ENCODE results near the gene RAB11FIP4. TPM values are rescaled to one million over a fixed set of nuclear protein-coding genes. Genes with fewer than 3 reads are reported as not detected.

Gene RAB11FIP4
- total RNA-seq, 1 donor: 0.09 TPM

DNA sequence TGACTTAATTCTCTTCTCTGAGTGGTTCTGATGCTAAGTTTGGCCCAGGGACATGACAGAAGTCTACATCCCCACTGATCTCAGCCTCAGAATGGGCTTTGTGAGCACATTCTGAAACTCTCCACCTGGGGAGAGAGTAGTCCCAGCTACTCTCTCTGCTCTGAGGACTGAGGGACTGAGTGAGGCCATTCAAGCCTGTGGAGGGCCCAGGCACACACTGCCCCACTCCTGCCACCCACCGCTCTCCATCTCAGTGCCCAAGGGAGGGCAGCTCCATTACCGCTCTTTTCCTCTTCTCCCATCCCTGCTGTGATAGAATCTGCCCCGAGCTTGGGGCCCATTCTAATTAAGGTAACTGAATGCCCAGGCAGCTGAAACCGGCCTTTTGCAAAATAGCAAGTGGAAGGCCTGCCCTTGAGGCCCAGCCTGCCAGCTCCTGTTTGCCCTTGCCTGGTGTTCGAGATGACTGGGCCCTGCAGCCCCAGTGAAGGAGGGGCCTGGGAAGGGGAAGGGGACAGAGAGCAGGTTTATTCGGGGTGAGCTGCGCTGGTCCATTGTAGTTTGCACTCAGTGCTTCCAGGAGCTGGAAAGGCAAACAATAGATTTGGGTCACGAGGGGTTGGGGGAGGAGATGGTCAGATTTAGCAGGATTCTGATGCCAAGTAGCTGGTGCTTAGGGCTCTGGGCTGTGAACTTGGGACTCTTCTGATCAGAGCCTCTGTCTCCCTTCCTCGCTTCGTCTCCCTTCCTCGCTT lies 76.2 kb downstream of the RAB11FIP4 start:
- TF ChIP-seq, protein P1, sequence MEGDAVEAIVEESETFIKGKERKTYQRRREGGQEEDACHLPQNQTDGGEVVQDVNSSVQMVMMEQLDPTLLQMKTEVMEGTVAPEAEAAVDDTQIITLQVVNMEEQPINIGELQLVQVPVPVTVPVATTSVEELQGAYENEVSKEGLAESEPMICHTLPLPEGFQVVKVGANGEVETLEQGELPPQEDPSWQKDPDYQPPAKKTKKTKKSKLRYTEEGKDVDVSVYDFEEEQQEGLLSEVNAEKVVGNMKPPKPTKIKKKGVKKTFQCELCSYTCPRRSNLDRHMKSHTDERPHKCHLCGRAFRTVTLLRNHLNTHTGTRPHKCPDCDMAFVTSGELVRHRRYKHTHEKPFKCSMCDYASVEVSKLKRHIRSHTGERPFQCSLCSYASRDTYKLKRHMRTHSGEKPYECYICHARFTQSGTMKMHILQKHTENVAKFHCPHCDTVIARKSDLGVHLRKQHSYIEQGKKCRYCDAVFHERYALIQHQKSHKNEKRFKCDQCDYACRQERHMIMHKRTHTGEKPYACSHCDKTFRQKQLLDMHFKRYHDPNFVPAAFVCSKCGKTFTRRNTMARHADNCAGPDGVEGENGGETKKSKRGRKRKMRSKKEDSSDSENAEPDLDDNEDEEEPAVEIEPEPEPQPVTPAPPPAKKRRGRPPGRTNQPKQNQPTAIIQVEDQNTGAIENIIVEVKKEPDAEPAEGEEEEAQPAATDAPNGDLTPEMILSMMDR (IDR thresholded peaks at IDR 0.05; ENCODE audit: insufficient read depth, low read length): no peak

DNA sequence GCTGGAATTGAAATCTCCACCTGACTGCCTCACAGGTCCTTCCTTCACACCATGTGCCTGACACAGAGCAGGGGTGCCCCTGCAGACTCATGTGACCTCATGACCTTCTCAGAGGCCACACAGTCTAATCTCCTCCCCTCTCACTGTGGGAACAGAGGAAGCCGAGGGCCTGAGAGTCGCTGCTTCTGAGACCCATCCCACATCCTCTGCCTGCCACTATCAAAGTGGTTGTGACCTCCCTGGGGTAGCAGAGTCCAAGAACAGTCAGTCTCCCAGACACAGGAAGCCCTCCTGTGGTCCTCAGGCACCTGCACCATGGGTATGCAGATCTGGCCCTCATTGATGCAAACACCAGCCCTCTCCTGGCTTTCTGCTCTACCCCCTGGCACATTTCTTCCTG lies 78.5 kb downstream of the RAB11FIP4 start:
- H3K4me3 ChIP-seq (ENCODE audit: low read depth, low read length): no peak overlapping the region
- TF ChIP-seq, protein P1 (IDR thresholded peaks at IDR 0.05; ENCODE audit: insufficient read depth, low read length): no peak
- DNase-seq (ENCODE audit: low read depth): no peak

More for the DNA sequence above, 76.2 kb downstream of the RAB11FIP4 start:
- no peak for DNase-seq (ENCODE audit: low read depth)
- no peak overlapping the region for H3K4me3 ChIP-seq (ENCODE audit: low read depth, low read length)

DNA sequence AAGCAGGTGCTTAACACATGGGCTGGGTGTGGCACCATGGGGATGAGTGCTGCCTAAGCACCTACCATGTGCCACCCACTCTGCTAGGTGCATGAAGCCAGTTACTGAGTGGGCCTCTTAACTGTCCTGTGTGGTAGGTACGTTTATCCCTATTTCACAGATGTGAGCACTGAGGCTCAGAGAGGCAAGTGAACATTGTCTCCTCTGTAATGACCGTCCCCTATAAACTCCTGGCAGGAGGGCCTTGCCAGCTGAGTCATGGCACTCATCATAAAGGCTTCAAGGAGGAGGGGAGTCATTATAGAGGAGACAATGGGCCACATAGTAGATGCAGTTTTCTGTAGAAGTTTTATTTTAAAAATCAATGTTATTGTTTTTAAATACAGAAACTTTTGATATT lies 79.1 kb downstream of the RAB11FIP4 start:
- TF ChIP-seq, protein P1 (IDR thresholded peaks at IDR 0.05; ENCODE audit: insufficient read depth, low read length): no peak
- DNase-seq (ENCODE audit: low read depth): no peak
- H3K4me3 ChIP-seq (ENCODE audit: low read depth, low read length): no peak overlapping the region

DNA sequence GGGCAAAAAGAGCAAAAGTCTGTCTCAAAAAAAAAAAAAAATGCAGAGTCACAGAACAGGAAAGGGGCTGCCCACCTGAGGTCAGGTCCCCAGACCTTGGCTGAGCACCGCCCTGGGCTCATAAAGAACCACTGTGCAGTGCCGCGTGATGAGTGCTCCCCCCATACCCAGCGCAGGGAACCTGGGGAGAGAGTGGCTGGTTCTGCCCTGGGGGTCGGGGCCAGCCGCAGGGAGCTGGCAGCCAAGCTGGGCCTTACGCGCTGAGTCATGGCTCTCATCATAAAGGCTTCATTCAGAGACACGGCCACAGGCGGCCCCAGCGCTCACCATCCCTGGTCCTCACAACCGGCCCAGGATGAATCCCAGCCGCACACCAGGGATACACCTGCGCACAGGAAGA lies 80.7 kb downstream of the RAB11FIP4 start:
- TF ChIP-seq, protein P1 (IDR thresholded peaks at IDR 0.05; ENCODE audit: insufficient read depth, low read length): no peak
- no peak for DNase-seq (ENCODE audit: low read depth)
- no peak overlapping the region for H3K4me3 ChIP-seq (ENCODE audit: low read depth, low read length)

DNA sequence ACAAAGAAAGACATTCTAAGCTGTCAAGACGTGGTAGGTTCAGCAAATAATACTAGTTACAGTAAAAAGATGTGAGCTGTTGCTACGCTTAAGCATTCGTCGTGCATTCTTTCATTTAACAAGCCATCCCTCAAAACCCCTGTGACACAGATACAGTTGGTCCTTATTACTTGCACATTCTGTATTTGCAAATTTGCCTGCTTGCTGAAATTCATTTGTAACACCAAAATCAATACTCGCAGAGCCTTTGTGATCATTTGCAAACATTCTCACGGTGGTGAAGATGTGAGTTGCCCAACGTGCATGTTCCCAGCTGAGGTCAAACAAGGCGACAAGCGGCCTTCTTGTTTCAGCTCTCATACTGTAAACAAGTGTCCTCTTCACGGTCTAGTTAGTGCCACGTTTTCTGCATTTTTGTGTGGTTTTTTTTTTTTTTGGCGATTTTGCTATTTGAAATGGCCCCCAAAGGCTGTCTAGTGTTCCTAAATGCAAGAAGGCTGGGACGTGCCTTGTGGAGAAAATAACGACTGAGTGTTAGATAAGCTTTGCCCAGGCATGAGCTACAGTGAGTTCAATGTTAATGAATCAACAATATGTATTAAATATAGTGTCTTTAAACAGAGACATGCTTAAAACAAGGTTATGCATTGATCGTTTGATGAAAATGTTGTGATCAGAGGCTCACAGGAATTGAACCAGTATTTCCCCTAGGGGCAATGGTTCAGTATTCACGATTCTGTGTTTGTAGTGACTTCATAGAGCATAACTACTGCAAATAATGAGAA lies 84.1 kb downstream of the RAB11FIP4 start:
- TF ChIP-seq, protein P1 (IDR thresholded peaks at IDR 0.05; ENCODE audit: insufficient read depth, low read length): no peak
- DNase-seq (ENCODE audit: low read depth): no peak
- no peak overlapping the region for H3K4me3 ChIP-seq (ENCODE audit: low read depth, low read length)

DNA sequence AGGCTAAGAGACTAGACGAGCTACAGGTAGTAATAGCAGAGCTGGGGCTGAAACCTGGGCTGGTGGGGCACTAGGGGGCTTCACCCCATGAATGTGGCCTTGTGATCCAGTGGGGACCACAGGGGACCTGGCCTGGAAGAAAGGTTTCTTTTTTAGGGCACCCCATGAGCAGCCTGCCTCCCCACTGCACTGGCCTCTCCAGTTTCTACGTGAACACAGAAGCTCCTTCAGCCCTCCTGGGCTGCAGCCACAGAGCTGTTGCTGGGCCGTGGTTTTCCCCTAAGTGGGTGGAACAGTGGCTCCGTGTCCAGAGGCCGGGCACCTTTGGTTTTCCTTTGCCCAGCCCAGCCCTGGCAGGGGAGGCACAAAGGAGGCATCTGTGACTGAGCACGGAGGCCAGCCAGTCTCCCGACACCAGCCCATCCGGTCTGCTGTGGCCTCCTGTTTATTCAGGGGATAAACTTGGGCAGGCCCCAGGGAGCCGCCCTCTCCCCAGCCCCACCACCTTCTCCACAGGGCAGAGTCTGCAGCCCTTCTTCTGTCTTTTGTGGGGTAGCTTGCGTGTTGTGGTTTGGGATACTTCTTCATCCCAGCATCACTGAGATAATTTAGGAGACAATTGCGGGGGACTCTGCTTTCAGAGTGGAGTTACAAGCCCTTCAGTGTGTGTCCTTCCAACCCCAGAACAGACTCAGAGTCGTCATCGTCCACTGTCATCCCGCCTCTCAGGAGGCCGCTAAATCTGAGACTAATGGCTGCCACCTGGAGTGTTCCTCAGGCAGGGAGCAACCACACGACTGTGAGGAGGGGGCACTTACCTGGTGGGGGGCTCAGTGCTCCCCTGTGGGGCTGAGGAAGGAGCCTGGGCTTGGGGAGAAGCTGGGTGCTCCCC lies 85.3 kb downstream of the RAB11FIP4 start:
- H3K4me3 ChIP-seq (ENCODE audit: low read depth, low read length): no peak overlapping the region
- DNase-seq (ENCODE audit: low read depth): no peak
- TF ChIP-seq, protein P1 (IDR thresholded peaks at IDR 0.05; ENCODE audit: insufficient read depth, low read length): no peak

Measured in fibroblast of the aortic adventitia (primary cell).